ENCODE results near the gene LCN15. TPM values are rescaled to one million over a fixed set of nuclear protein-coding genes. Genes with fewer than 3 reads are reported as not detected.

Gene LCN15
- total and polyA plus RNA-seq, 8 donors: not detected

- WGBS, 5 donors: 74 to 100% (median 81%) methylated on average over 1 to 9 of the region's 9 CpGs
- Histone ChIP-seq H3K36me3 (no peaks in the 10 kb centered on the region), H3K4me1 (peaks cover 0 to 16% (median 12%) of the 10 kb centered on the region in 4 donors), H3K4me3 (no peak overlapping the region), H3K27me3 (peaks cover 0 to 53% (median 11%) of the 10 kb centered on the region in 3 donors), H3K27ac (no peak overlapping the region), H3K9me3 (peaks cover 0 to 11% (median 0%) of the 10 kb centered on the region in 4 donors)
- intact Hi-C loops (cut with DNase I; ENCODE audit: low total_unique reads): no loop called here
- TF ChIP-seq POLR2A (IDR thresholded peaks at IDR 0.05): no peak
- no peak for TF ChIP-seq CTCF (IDR thresholded peaks at IDR 0.05)
- DNase-seq: no peak
Observed at GRCh38 chr9:136759001-136759400, 5.3 kb downstream of the LCN15 start.

- Histone ChIP-seq H3K4me3 (no peak overlapping the region), H3K4me1 (peaks cover 0 to 6% (median 3%) of the 10 kb centered on the region in 4 donors), H3K36me3 (no peaks in the 10 kb centered on the region), H3K27ac (no peak overlapping the region), H3K27me3 (peaks cover 0 to 40% (median 0%) of the 10 kb centered on the region in 3 donors), H3K9me3 (peaks cover 0 to 18% (median 0%) of the 10 kb centered on the region in 4 donors)
- no peak for TF ChIP-seq EP300 (IDR thresholded peaks at IDR 0.05)
- no peak for TF ChIP-seq POLR2AphosphoS5 (IDR thresholded peaks at IDR 0.05)
- no peak for TF ChIP-seq POLR2A (IDR thresholded peaks at IDR 0.05)
- TF ChIP-seq CTCF (IDR thresholded peaks at IDR 0.05): no peak
- WGBS, 5 donors: 80 to 89% (median 87%) methylated on average over 6 to 20 of the region's 20 CpGs
- no peak for DNase-seq
- intact Hi-C loops (cut with DNase I; ENCODE audit: low total_unique reads): no loop called here
Observed at GRCh38 chr9:136757751-136758140, 6.6 kb downstream of the LCN15 start.

GRCh38 chr9:136757328-136757727 is 7.0 kb downstream of the LCN15 start:
- H3K27ac ChIP-seq: no peak overlapping the region
- H3K27me3 ChIP-seq: peaks cover 0 to 36% (median 0%) of the 10 kb centered on the region in 3 donors
- H3K4me3 ChIP-seq: no peak overlapping the region
- H3K9me3 ChIP-seq: peaks cover 0 to 18% (median under 1%) of the 10 kb centered on the region in 4 donors
- TF ChIP-seq POLR2A (IDR thresholded peaks at IDR 0.05): no peak
- TF ChIP-seq EP300 (IDR thresholded peaks at IDR 0.05): no peak
- no peak for TF ChIP-seq POLR2AphosphoS5 (IDR thresholded peaks at IDR 0.05)
- TF ChIP-seq CTCF (IDR thresholded peaks at IDR 0.05): no peak
- no peaks in the 10 kb centered on the region for H3K36me3 ChIP-seq
- no peak for DNase-seq
- peaks cover 0 to 6% (median 2%) of the 10 kb centered on the region in 4 donors for H3K4me1 ChIP-seq
- intact Hi-C loops (cut with DNase I; ENCODE audit: low total_unique reads): no loop called here
- 89 to 94% (median 91%) methylated on average over 11 to 20 of the region's 20 CpGs for WGBS, 5 donors

GRCh38 chr9:136756836-136757235 is 7.5 kb downstream of the LCN15 start:
- no peaks in the 10 kb centered on the region for H3K36me3 ChIP-seq
- intact Hi-C loops (cut with DNase I; ENCODE audit: low total_unique reads): no loop called here
- WGBS, 5 donors: 92 to 96% (median 95%) methylated on average over 17 to 18 of the region's 18 CpGs
- peaks cover 0 to 31% (median 0%) of the 10 kb centered on the region in 3 donors for H3K27me3 ChIP-seq
- peaks cover 0 to 20% (median 3%) of the 10 kb centered on the region in 4 donors for H3K9me3 ChIP-seq
- no peak overlapping the region for H3K4me3 ChIP-seq
- no peak overlapping the region for H3K27ac ChIP-seq
- TF ChIP-seq POLR2A (IDR thresholded peaks at IDR 0.05) (no peak), CTCF (IDR thresholded peaks at IDR 0.05) (no peak), EP300 (IDR thresholded peaks at IDR 0.05) (no peak), POLR2AphosphoS5 (IDR thresholded peaks at IDR 0.05) (no peak)
- no peak for DNase-seq
- H3K4me1 ChIP-seq: peaks cover 0 to 6% (median 2%) of the 10 kb centered on the region in 4 donors

All from stomach (tissue), 9 donors.